ENCODE results near the gene ZNF346. TPM values are rescaled to one million over a fixed set of nuclear protein-coding genes. Genes with fewer than 3 reads are reported as not detected.

ZNF346 gene
- total and polyA plus RNA-seq, 4 donors, result 6.6 to 31.5 (median 9.6) TPM

GRCh38 chr5:177098470-177099141, 76.1 kb downstream of the ZNF346 start:
- ATAC-seq (ENCODE audit: insufficient read depth, low FRiP score), result no peak
- peak overlapping the region in 1 of 2 donors; percentile 32 for H3K9ac ChIP-seq (ENCODE audit: insufficient read depth in 1 of 2, low read length in 2 of 2)

DNA sequence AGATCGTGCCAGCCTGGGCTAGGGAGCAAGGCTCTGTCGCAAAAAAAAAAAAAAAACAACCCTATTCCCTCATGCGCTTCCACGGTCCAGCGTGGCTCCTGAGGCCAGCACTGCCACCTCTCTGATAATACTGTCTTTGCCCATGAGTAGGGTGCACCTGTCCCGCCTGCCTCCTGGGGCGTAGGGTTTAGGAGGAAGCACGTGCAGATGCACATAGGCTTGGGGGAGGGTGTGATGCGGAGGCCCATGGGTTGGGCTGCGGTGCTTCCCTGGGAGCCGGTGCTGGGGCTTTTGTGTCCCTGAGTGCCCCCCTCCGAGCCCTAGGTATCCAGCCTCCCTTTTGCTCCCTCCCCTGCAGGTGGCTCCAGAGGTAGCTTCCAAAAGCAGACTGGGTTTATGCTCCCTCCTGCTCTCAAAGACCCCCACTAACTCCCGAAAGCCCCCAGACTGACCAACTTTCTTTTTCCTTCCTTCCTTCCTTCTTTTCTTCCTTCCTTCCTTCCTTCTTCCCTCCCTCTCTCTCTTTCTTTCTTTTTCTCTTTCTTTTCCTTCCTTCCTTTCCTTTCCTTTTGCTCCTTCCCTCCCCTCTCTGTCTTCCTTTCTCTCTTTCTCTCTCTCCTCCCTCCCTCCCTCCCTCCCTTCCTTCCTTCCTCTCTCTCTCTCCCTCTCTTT, 77.1 kb downstream of the ZNF346 start:
- Histone ChIP-seq H3K4me1 (ENCODE audit: control insufficient read depth in 5 of 5, insufficient read depth in 5 of 5, low read length in 5 of 5) (peaks cover 0 to 57% (median 30%) of the 10 kb centered on the region in 5 donors), H3K9ac (ENCODE audit: insufficient read depth in 1 of 2, low read length in 2 of 2) (no peak overlapping the region), H3K27me3 (ENCODE audit: control insufficient read depth in 3 of 3, insufficient read depth in 3 of 3, low read length in 2 of 3) (no peaks in the 10 kb centered on the region), H3K9me3 (ENCODE audit: control insufficient read depth in 4 of 4, insufficient read depth in 3 of 4, low read length in 3 of 4) (no peaks in the 10 kb centered on the region), H3K36me3 (ENCODE audit: control insufficient read depth in 4 of 4, insufficient read depth in 4 of 4, low read length in 4 of 4) (peaks cover 0 to 26% (median 7%) of the 10 kb centered on the region in 4 donors), H3K27ac (ENCODE audit: low read depth in 1 of 2, low read length in 1 of 2) (no peak overlapping the region), H3K4me3 (no peak overlapping the region)
- DNase-seq (peak in 2 of 3 donors; percentile 28 to 37), ATAC-seq (ENCODE audit: insufficient read depth, low FRiP score) (no peak)
- 71 to 77% methylated on average over 13 of the region's 13 CpGs for WGBS, 2 donors
- TF ChIP-seq CTCF (IDR thresholded peaks at IDR 0.05; ENCODE audit: control extremely low read depth, extremely low read depth), result no peak

More at GRCh38 chr5:177098470-177099141, 76.1 kb downstream of the ZNF346 start:
- peaks cover 0 to 34% (median 10%) of the 10 kb centered on the region in 4 donors for H3K36me3 ChIP-seq (ENCODE audit: control insufficient read depth in 4 of 4, insufficient read depth in 4 of 4, low read length in 4 of 4)
- H3K27me3 ChIP-seq (ENCODE audit: control insufficient read depth in 3 of 3, insufficient read depth in 3 of 3, low read length in 2 of 3), result no peaks in the 10 kb centered on the region
- H3K9me3 ChIP-seq (ENCODE audit: control insufficient read depth in 4 of 4, insufficient read depth in 3 of 4, low read length in 3 of 4), result no peaks in the 10 kb centered on the region
- no peak overlapping the region for H3K4me3 ChIP-seq
- no peak for TF ChIP-seq CTCF (IDR thresholded peaks at IDR 0.05; ENCODE audit: control extremely low read depth, extremely low read depth)
- WGBS, 2 donors, result 73 to 93% methylated on average over 18 of the region's 18 CpGs
- peaks cover 0 to 67% (median 39%) of the 10 kb centered on the region in 5 donors for H3K4me1 ChIP-seq (ENCODE audit: control insufficient read depth in 5 of 5, insufficient read depth in 5 of 5, low read length in 5 of 5)
- DNase-seq, result peak; percentile 87 to 92 (median 92)
- peak overlapping the region in 1 of 2 donors; percentile 61 for H3K27ac ChIP-seq (ENCODE audit: low read depth in 1 of 2, low read length in 1 of 2)

- no peak overlapping the region for H3K27ac ChIP-seq (ENCODE audit: low read depth in 1 of 2, low read length in 1 of 2)
- H3K36me3 ChIP-seq (ENCODE audit: control insufficient read depth in 4 of 4, insufficient read depth in 4 of 4, low read length in 4 of 4), result peaks cover 0 to 19% (median 6%) of the 10 kb centered on the region in 4 donors
Observed at GRCh38 chr5:177100714-177101121, 78.2 kb downstream of the ZNF346 start.

More at GRCh38 chr5:177100714-177101121, 78.2 kb downstream of the ZNF346 start:
- H3K27me3 ChIP-seq (ENCODE audit: control insufficient read depth in 3 of 3, insufficient read depth in 3 of 3, low read length in 2 of 3), result no peaks in the 10 kb centered on the region
- no peak overlapping the region for H3K9ac ChIP-seq (ENCODE audit: insufficient read depth in 1 of 2, low read length in 2 of 2)
- 56 to 86% methylated on average over 6 of the region's 6 CpGs for WGBS, 2 donors
- H3K9me3 ChIP-seq (ENCODE audit: control insufficient read depth in 4 of 4, insufficient read depth in 3 of 4, low read length in 3 of 4), result no peaks in the 10 kb centered on the region
- ATAC-seq (ENCODE audit: insufficient read depth, low FRiP score) (no peak), DNase-seq (peak; percentile 66 to 74 (median 67))
- H3K4me3 ChIP-seq, result no peak overlapping the region
- H3K4me1 ChIP-seq (ENCODE audit: control insufficient read depth in 5 of 5, insufficient read depth in 5 of 5, low read length in 5 of 5), result peaks cover 0 to 47% (median 21%) of the 10 kb centered on the region in 5 donors
- TF ChIP-seq CTCF (IDR thresholded peaks at IDR 0.05; ENCODE audit: control extremely low read depth, extremely low read depth), result no peak

All from lung (tissue), 12 donors.